Measurements from ENCODE around the gene REEP6. TPM values are rescaled to one million over a fixed set of nuclear protein-coding genes. Genes with fewer than 3 reads are reported as not detected.

REEP6 gene
- total and polyA plus RNA-seq, 2 of the 4 experiments (the other 2 are of a cell fraction): 1.3 to 2.2 TPM

DNA sequence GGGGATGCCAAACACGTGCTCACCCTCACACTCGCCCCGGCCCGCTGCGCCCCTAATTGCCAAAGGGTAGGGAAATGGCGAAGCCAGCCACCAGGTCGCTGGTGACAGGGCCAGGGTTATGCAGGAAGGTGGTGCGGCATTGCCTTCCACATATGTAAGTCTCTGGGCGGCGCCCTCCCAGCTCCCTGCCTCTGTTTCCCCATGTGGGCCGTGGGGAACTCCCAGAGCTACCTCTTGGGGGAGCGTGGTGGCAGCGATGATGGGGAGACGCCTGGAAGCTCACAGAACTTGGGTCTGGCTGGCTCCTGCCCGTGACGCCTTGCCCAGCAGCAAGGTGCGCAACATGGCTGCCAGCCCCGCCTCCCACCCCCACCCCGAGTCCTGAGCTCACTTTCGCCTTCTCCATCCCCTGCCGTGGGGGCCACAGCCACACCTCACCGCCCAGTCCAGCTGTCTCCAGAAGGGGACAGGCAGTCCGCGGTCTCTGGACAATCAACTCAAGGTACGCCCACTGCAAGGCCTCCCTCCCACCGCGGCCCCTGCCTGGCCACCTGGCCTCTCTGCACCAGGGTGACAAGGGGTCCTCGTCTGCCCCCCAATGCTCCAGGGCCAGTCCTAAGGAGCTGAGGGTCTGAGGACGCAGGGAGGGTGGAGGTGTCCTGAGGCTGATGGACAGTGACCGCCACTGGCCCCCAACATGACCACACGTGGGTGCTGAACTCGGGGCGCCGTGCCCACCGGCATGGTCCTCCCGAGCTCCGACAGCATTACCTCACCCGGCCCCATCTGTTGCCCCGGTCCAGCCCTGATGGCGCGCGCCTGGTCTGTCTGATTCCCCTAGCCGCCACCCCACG, 18.5 kb upstream of the REEP6 start:
- Histone ChIP-seq H3K27me3 (ENCODE audit: control insufficient read depth, insufficient read depth, low read length) (peaks cover 50% of the 10 kb centered on the region), H2BK5ac (ENCODE audit: low read depth, low read length, poor library complexity, severe bottlenecking) (no peak overlapping the region), H2BK120ac (ENCODE audit: low read depth, low read length) (no peak overlapping the region), H3K9ac (ENCODE audit: low read depth, low read length) (no peak overlapping the region), H3K18ac (ENCODE audit: low read depth, low read length) (no peak overlapping the region), H4K20me1 (ENCODE audit: insufficient read depth, low read length) (peaks cover 78% of the 10 kb centered on the region), H4K91ac (ENCODE audit: insufficient read depth, low read depth, low read length) (no peak overlapping the region), H4K8ac (ENCODE audit: low read depth in 2 of 2, low read length in 2 of 2) (no peak overlapping the region), H3K4me3 (ENCODE audit: insufficient read depth, low read depth, low read length) (no peak overlapping the region), H3K4me1 (ENCODE audit: control insufficient read depth, insufficient read depth, low read length) (peaks cover 21% of the 10 kb centered on the region), H3K9me3 (ENCODE audit: control insufficient read depth, insufficient read depth, low read length) (no peaks in the 10 kb centered on the region; the same call in 1 of the 2 replicates), H3K4ac (ENCODE audit: low read depth, low read length) (no peak overlapping the region), H2AFZ (replicated peaks; ENCODE audit: low read length, poor library complexity) (no peak overlapping the region), H2AK9ac (replicated peaks; ENCODE audit: low read depth, low read length, poor library complexity) (no peak overlapping the region), H3K23ac (ENCODE audit: low read depth, low read length) (no peak overlapping the region), H2BK15ac (ENCODE audit: low read depth, low read length) (no peak overlapping the region), H3K79me1 (ENCODE audit: low read depth in 1 of 2, low read length in 2 of 2) (peaks cover 3 to 43% of the 10 kb centered on the region in 2 experiments), H2BK20ac (ENCODE audit: low read depth, low read length) (no peak overlapping the region), H3K27ac (ENCODE audit: insufficient read depth, low read length) (no peak overlapping the region), H3K36me3 (ENCODE audit: control insufficient read depth, insufficient read depth, low read length) (peaks cover 8% of the 10 kb centered on the region), H3K4me2 (ENCODE audit: low read depth, low read length) (no peak overlapping the region), H3K9me1 (ENCODE audit: insufficient read depth, low read length) (0 out of 2 replicates have a peak, but pooled peaks cover 3% of the 10 kb centered on the region), H3K14ac (replicated peaks; ENCODE audit: low read depth, low read length) (no peak overlapping the region), H3K56ac (ENCODE audit: extremely low read depth, insufficient read depth, low read length) (no peak overlapping the region), H4K5ac (ENCODE audit: low read depth, low read length) (no peak overlapping the region), H2AK5ac (ENCODE audit: low read depth, low read length) (no peak overlapping the region)
- no peak for TF ChIP-seq FOS (IDR thresholded peaks at IDR 0.05; ENCODE audit: low read depth, low read length)
- no peak for TF ChIP-seq CEBPB (IDR thresholded peaks at IDR 0.05; ENCODE audit: low read depth, low read length)
- TF ChIP-seq BHLHE40 (IDR thresholded peaks at IDR 0.05; ENCODE audit: low read depth, low read length): no peak
- dilution Hi-C loops (cut with HindIII; ENCODE audit: low sequenced_read_pairs, unreplicated experiment) (no loop called here), in situ Hi-C loops (cut with MboI; ENCODE audit: low sequenced_read_pairs) (no loop called here), intact Hi-C loops (cut with micrococcal nuclease) (no loop called here)
- 49% methylated on average over 8 of the region's 44 CpGs; no CpG with 5 or more reads in 1 of the 2 experiments for WGBS, 2 experiments (ENCODE audit: extremely low coverage in 2 of 2, insufficient read length in 1 of 2)
- DNase-seq: no peak
- POLR2A ChIA-PET (ENCODE audit: unreplicated experiment): interaction anchor here (0.5 to 0.6 kb wide), 2 partner anchors 118 to 164 kb away, joined by 3 to 8 read pairs; no protein-coding TSS in a partner anchor
- no peak for ATAC-seq (ENCODE audit: low read depth)
- CTCF ChIA-PET: interaction anchor here (0.6 kb wide), 2 partner anchors 18 to 981 kb away, joined by 4 read pairs; no protein-coding TSS in a partner anchor
- no TSS peak for BruUV-seq (replicated peaks)
